CD8-positive, alpha-beta memory T cell (primary cell): ENCODE data around the gene FGB. TPM values are rescaled to one million over a fixed set of nuclear protein-coding genes. Genes with fewer than 3 reads are reported as not detected.
A peak's percentile ranks its signal among the peaks of the same experiment; 100 is the strongest.

Source experiments
- CTCF ChIA-PET: fragments of 350-600 bp; sonication (Branson Sonifier 250); formaldehyde crosslinking; loops from one replicate; lab custom pipeline; 2021; ENCODE audit warnings: antibody characterized with exemption; lab: Charles Lee
- POLR2A ChIA-PET: fragments of 350-600 bp; sonication (Branson Sonifier 250); formaldehyde crosslinking; loops from one replicate; lab custom pipeline; 2021; ENCODE audit warnings: antibody characterized with exemption; lab: Charles Lee
- DNase-seq, 5 donors: peaks; one replicate each; pipeline versions ENCODE4 v3.0.0 to v3.0.0-alpha.2; 2020 to 2022; ENCODE audit warnings: mixed read lengths in 1 of 5
- H3K27ac ChIP-seq: one replicate; pipeline ENCODE4 v1.7.0; 2013; ENCODE audit warnings: low read depth, mild to moderate bottlenecking, low read length, moderate library complexity
- H3K27me3 ChIP-seq: 2 replicates; pipeline ENCODE4 v1.7.0; 2013; ENCODE audit warnings: low read length, mild to moderate bottlenecking; ENCODE audit not compliant: insufficient read depth, poor library complexity, severe bottlenecking
- H3K36me3 ChIP-seq: 2 replicates; pipeline ENCODE4 v1.7.0; 2013; ENCODE audit warnings: mild to moderate bottlenecking, low read length, moderate library complexity; ENCODE audit not compliant: insufficient read depth
- H3K4me1 ChIP-seq: 2 replicates; pipeline ENCODE4 v1.7.0; 2013; ENCODE audit warnings: mild to moderate bottlenecking, low read length, moderate library complexity; ENCODE audit not compliant: insufficient read depth
- H3K4me3 ChIP-seq: 2 replicates; pipeline ENCODE4 v1.7.0; 2013; ENCODE audit warnings: mild to moderate bottlenecking, low read length
- H3K9me3 ChIP-seq: 2 replicates; pipeline ENCODE4 v1.7.0; 2013; ENCODE audit warnings: mild to moderate bottlenecking, low read length
- H3K27ac Mint-ChIP-seq, 8 donors: one replicate each; pipeline ENCODE4 v1.8.0; 2020 to 2021; ENCODE audit warnings: mixed read lengths in 8 of 8, mild to moderate bottlenecking in 6 of 8, inconsistent platforms in 3 of 8, moderate library complexity in 3 of 8
- H3K27me3 Mint-ChIP-seq, 2 donors: one replicate each; pipeline ENCODE4 v1.8.0; 2020 to 2021; ENCODE audit warnings: mixed read lengths in 2 of 2, mild to moderate bottlenecking in 1 of 2, moderate library complexity in 1 of 2
- H3K36me3 Mint-ChIP-seq, 3 donors: one replicate each; pipeline ENCODE4 v1.8.0; 2020 to 2021; ENCODE audit warnings: mixed read lengths in 3 of 3, inconsistent platforms in 1 of 3, mild to moderate bottlenecking in 1 of 3
- H3K4me1 Mint-ChIP-seq, 3 donors: one replicate each; pipeline ENCODE4 v1.8.0; 2020 to 2021; ENCODE audit warnings: mixed read lengths in 3 of 3, inconsistent platforms in 1 of 3, mild to moderate bottlenecking in 1 of 3
- H3K4me3 Mint-ChIP-seq, 7 donors: one replicate each; pipeline ENCODE4 v1.8.0; 2020 to 2021; ENCODE audit warnings: mixed read lengths in 7 of 7, mild to moderate bottlenecking in 6 of 7, moderate library complexity in 4 of 7, inconsistent platforms in 2 of 7
- H3K9me3 Mint-ChIP-seq, 5 donors: one replicate each; pipeline ENCODE4 v1.8.0; 2020 to 2022; ENCODE audit warnings: mixed read lengths in 5 of 5, mild to moderate bottlenecking in 3 of 5, moderate library complexity in 2 of 5, inconsistent platforms in 1 of 5
- polyA plus RNA-seq: library from polyadenylated mRNA; unstranded; fragments of 300-500 nt; fragmentation: Illumina TruSeq; gene quantifications from one replicate; pipeline ENCODE4 v1.2.3, GENCODE V29; 2021
- total RNA-seq, 2 experiments: library from RNA; stranded (reverse); gene quantifications; one replicate each; pipeline ENCODE4 v1.2.3, GENCODE V29; 2021

Gene FGB
- total and polyA plus RNA-seq, 3 experiments from 2014 or later: not detected

DNA sequence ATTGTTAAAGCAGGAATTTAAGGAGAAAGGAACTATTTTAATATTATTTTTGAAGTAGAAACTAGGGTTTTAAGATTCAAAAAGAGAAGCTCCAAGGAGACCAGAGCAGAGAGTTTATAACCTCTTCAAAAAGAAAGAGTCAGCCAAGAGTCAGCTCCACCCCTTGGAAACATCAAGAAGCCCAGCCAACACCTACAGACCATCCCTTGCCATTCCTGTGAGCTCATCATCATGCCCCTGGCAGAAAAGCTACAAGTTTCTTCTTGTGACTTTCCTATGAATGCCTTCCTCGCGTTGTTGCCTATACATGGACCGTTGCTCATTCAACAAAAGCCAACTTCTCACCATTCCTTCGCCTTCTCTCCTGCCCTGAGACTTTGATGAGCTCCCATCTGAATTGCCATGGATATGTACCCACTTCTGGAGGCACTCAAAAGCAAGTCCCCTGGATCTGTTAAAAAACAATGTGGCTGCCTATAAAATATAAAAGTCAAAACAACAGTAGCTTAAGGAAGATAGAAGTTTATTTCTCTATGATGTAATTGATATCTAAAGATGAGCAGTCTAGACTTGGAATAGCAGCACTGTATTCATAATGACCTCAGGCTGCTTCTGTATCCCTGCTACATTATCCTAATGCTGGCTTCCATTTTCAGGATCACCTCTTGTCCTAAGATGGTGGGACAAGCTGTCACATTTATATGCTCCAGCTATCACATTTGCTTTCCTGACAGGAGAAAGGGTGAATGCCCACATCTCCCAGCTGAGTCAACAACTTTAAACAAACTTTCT lies 32.9 kb upstream of the FGB start:
- Histone ChIP-seq H3K27ac (no peak overlapping the region), H3K4me1 (no peaks in the 10 kb centered on the region), H3K9me3 (no peaks in the 10 kb centered on the region), H3K27me3 (no peaks in the 10 kb centered on the region), H3K36me3 (no peaks in the 10 kb centered on the region), H3K4me3 (no peak overlapping the region)
- no peak for DNase-seq
- Mint-ChIP-seq H3K27me3 (peaks cover 7 to 23% of the 10 kb centered on the region in 2 donors), H3K9me3 (no peaks in the 10 kb centered on the region), H3K4me3 (no peak overlapping the region), H3K27ac (no peak overlapping the region), H3K36me3 (peaks cover 0 to 1% (median 1%) of the 10 kb centered on the region in 3 donors), H3K4me1 (no peaks in the 10 kb centered on the region)
- ChIA-PET CTCF (interaction anchor here (1.4 kb wide), 1 partner anchor 20 kb away, joined by 4 read pairs; the partner anchor contains the start of gene PLRG1), POLR2A (no interaction called here)

DNA sequence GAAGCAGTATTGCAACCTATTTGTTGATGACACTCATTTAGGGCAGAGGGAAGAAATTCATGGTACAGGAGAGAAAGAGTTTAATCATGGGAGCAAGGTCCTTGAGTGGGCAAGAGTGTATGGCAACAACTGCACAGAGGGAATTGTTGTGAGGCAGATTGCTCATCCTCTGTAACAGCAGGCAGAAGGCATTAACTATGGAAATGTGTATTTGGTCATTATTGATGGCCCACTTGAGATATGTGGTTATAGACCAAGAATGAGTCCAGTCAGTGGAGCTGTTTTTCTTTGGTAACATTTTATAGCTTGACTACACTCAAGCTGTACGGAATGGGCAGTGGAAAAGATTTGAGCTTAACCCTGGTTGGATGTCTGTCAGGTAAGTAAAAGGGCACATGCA lies 28.5 kb upstream of the FGB start:
- Histone ChIP-seq H3K4me1 (no peaks in the 10 kb centered on the region), H3K27ac (no peak overlapping the region), H3K9me3 (no peaks in the 10 kb centered on the region), H3K27me3 (no peaks in the 10 kb centered on the region), H3K4me3 (no peak overlapping the region), H3K36me3 (peaks cover 27% of the 10 kb centered on the region)
- DNase-seq: no peak
- POLR2A ChIA-PET: no interaction called here
- H3K9me3 Mint-ChIP-seq: no peaks in the 10 kb centered on the region
- CTCF ChIA-PET: no interaction called here
- no peaks in the 10 kb centered on the region for H3K4me1 Mint-ChIP-seq
- peak overlapping the region in 3 of 8 donors; percentile 9 to 48 (median 13) for H3K27ac Mint-ChIP-seq
- H3K27me3 Mint-ChIP-seq: no peaks in the 10 kb centered on the region
- H3K36me3 Mint-ChIP-seq: peaks cover 0 to 32% (median 11%) of the 10 kb centered on the region in 3 donors
- no peak overlapping the region for H3K4me3 Mint-ChIP-seq

DNA sequence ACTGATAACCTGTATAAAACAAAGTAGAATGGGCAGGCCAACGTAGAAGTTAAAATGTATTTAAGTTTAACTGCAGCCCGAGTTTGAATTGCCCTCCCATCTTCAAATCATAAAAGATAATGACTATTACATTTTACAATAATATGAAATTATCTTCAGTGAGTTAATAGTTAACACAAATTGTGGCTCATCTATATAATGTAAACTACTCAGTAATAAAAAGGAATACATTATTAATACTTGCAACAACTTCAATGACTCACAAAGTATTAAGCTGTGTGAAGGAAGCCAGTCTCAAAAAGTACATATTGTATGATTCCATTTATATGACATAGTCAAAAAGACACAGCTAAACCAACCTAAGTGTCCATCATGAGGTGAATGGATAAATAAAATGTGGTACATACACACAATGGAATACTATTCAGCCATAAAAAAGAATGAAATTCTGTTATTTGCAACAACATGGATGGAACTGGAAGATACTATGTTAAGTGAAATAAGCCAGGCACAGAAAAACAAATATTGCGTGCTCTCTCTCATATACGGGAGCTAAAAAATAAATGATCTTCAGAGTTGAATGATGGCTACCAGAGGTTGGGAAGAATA lies 20.4 kb upstream of the FGB start:
- no peak for DNase-seq
- ChIA-PET CTCF (interaction anchor here (0.6 to 1.4 kb wide), 2 partner anchors 8 to 22 kb away, joined by 3 to 4 read pairs; partner anchors contain the start of gene PLRG1), POLR2A (no interaction called here)
- Histone ChIP-seq H3K9me3 (no peaks in the 10 kb centered on the region), H3K36me3 (peaks cover 68% of the 10 kb centered on the region), H3K4me3 (no peak overlapping the region), H3K4me1 (no peaks in the 10 kb centered on the region), H3K27ac (no peak overlapping the region), H3K27me3 (no peaks in the 10 kb centered on the region)
- Mint-ChIP-seq H3K27ac (peak overlapping the region in 1 of 8 donors; percentile 38), H3K4me1 (peaks cover 1 to 3% (median 2%) of the 10 kb centered on the region in 3 donors), H3K27me3 (no peaks in the 10 kb centered on the region), H3K4me3 (peak overlapping the region in 1 of 7 donors; percentile 12), H3K9me3 (no peaks in the 10 kb centered on the region), H3K36me3 (peaks cover 13 to 88% (median 35%) of the 10 kb centered on the region in 3 donors)

DNA sequence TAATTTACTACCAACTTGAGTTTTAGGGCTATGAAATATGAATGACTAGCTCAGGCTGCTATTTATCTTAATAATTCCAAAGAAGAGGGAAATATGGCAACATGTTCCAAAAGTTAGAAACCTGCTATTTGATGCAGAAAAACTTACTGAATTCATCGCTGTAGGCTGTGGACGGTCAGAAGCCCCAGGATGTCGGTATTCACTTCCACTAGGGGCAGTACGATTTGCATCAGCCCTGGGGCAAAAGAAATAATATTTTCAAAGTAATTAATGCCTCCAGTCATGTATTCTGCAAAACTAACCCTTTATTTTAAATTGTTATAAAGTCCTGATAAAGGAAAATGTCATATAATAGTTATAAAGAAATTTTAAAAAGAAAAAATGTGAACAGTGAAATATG lies 17.1 kb upstream of the FGB start:
- DNase-seq: no peak
- Histone ChIP-seq H3K4me1 (peaks cover 20% of the 10 kb centered on the region), H3K27me3 (no peaks in the 10 kb centered on the region), H3K36me3 (peaks cover 45% of the 10 kb centered on the region), H3K9me3 (no peaks in the 10 kb centered on the region), H3K27ac (no peak overlapping the region), H3K4me3 (no peak overlapping the region)
- POLR2A ChIA-PET: no interaction called here
- H3K27me3 Mint-ChIP-seq: no peaks in the 10 kb centered on the region
- H3K4me1 Mint-ChIP-seq: peaks cover 19 to 33% (median 27%) of the 10 kb centered on the region in 3 donors
- H3K4me3 Mint-ChIP-seq: no peak overlapping the region
- CTCF ChIA-PET: no interaction called here
- no peak overlapping the region for H3K27ac Mint-ChIP-seq
- H3K36me3 Mint-ChIP-seq: peaks cover 13 to 78% (median 22%) of the 10 kb centered on the region in 3 donors
- H3K9me3 Mint-ChIP-seq: no peaks in the 10 kb centered on the region

DNA sequence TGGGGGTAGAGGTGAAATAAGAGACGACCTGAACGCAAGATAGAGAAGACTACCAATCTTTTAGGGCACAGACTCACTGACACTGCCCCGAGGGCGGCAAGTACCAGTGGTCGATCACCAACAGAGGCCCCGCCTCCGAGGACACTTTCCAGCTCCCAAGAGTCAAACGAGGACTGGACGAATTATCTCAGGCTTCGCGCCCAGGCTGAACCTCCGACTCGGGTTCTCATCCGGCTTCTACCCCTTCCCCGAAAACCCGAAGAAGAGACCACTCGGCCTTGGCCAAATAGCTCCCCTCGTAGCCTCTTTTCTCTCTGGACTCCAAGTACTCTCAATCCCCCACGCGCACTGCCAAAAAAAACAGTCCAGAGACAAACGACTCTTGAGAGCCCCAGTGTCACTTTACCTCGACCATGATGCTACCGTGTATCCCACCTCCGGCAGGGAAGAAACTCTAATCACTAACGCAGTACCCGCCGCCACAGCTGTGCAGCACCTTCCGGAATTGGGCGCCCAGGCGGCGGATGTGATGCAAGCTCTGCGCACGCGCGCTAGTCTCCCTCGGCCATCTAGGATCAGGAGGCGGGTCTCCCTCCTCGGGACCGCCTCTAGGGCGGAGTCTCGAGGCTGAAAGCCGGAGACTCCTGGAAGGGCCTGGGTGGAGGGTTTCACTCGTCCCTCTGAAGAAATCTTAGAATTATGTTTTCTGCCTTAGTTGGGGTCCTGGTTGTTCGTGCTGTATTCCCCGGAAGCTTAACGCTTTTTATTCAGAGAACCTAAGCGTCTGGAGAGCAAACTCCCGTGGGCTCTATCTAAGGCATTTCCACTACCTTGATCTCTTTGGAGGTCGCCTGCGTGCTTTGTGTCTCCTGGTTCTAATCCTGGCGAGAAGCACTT lies 12.7 kb upstream of the FGB start, which contains the start of gene PLRG1:
Gene PLRG1 (minus strand): TSS at position 507 of the 897 bp plus-strand sequence. CDS start 92 bp downstream, at position 415.
- H3K27ac Mint-ChIP-seq: peak within 1 kb of the TSS; percentile 77 to 100 (median 97)
- H3K36me3 ChIP-seq: peaks cover 17% of the 10 kb centered on the region
- peak; percentile 95 to 98 (median 96) for DNase-seq
- H3K4me1 Mint-ChIP-seq: peaks cover 24 to 41% (median 33%) of the 10 kb centered on the region in 3 donors
- peaks cover 0 to 36% (median 4%) of the 10 kb centered on the region in 3 donors for H3K36me3 Mint-ChIP-seq
- ChIA-PET CTCF (interaction anchor here (0.8 to 2.5 kb wide), 12 partner anchors 8 to 1403 kb away, joined by 3 to 14 read pairs (median 4); partner anchors contain the start of genes CTSO and MND1), POLR2A (interaction anchor here (0.9 to 1.1 kb wide), 2 partner anchors 825 to 1404 kb away, joined by 4 to 9 read pairs; partner anchors contain the start of gene CTSO)
- no peaks in the 10 kb centered on the region for H3K9me3 Mint-ChIP-seq
- H3K9me3 ChIP-seq: no peaks in the 10 kb centered on the region
- peak within 1 kb of the TSS; percentile 79 for H3K4me3 ChIP-seq
- peaks cover 25% of the 10 kb centered on the region for H3K4me1 ChIP-seq
- no peaks in the 10 kb centered on the region for H3K27me3 ChIP-seq
- H3K27me3 Mint-ChIP-seq: peaks cover 0 to 1% of the 10 kb centered on the region in 2 donors
- peak within 1 kb of the TSS; percentile 79 for H3K27ac ChIP-seq
- H3K4me3 Mint-ChIP-seq: peak within 1 kb of the TSS; percentile 92 to 100 (median 98)

DNA sequence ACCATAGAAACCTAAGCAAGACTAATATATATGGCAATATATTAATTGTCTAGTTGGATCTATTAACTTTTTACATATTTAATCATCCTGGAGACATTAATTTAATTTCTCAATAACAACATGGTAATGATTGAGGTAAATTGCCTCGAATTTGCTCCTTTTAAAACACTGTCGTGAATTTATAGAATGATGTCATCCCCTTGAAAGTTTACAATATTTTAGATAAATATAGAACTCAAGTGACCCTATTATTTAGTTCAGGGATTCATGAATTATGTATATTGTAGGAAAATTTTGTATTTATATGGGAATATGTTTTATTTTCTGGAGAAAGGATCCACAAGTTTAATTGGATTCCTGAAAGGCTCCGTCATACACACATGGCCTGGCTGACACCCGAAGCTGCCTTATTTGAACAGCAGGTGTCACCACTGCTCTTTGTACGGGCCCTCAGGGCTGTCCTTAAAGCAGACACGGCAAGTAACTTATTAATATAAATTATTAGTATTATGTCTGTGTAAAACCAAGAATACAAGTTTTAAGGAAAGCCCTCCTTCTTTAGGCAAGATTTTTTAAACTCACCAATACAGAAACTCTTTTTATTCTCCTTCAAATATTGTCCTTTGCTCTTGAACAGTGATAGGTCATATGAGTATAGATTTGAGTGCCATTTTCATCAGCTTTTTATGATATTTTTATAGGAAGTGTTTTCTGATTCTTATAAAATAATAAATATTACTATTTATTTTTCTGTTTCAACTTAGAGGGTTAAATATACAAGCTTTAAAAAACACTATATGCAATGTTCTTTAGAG lies 10.7 kb upstream of the FGB start:
- Mint-ChIP-seq H3K4me3 (peak overlapping the region in 1 of 7 donors; percentile 43), H3K27me3 (peaks cover 0 to 1% of the 10 kb centered on the region in 2 donors)
- POLR2A ChIA-PET: no interaction called here

DNA sequence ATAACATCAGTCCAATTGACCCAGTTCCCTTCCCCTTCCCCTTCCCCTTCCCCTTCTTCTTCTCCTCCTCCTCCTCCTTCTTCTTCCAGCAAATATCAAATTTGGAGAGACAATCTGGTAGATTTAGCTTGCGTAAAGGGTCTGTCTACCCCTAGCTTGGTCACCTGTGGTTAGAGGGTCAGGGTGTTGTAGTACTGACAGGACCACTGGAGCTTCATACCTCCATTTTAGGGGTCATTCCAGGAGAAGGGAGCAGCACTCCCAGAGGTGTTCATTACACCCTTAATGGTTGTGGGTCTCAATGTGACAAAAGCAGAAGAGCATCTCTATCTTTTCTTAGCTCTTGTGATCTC lies 3.7 kb upstream of the FGB start:
- H3K9me3 ChIP-seq: no peaks in the 10 kb centered on the region
- DNase-seq: no peak
- peaks cover 2 to 10% of the 10 kb centered on the region in 2 donors for H3K27me3 Mint-ChIP-seq
- ChIA-PET CTCF (interaction anchor here (2.8 kb wide), 1 partner anchor 9 kb away, joined by 14 read pairs; the partner anchor contains the start of gene PLRG1), POLR2A (no interaction called here)
- no peaks in the 10 kb centered on the region for H3K9me3 Mint-ChIP-seq
- H3K4me1 Mint-ChIP-seq: peaks cover 0 to 5% (median 0%) of the 10 kb centered on the region in 3 donors
- no peaks in the 10 kb centered on the region for H3K4me1 ChIP-seq
- H3K27me3 ChIP-seq: no peaks in the 10 kb centered on the region
- H3K4me3 ChIP-seq: no peak overlapping the region
- H3K4me3 Mint-ChIP-seq: no peak overlapping the region
- H3K36me3 Mint-ChIP-seq: no peaks in the 10 kb centered on the region
- H3K36me3 ChIP-seq: no peaks in the 10 kb centered on the region
- H3K27ac ChIP-seq: no peak overlapping the region
- no peak overlapping the region for H3K27ac Mint-ChIP-seq

More for the DNA sequence above, 10.7 kb upstream of the FGB start:
- Histone ChIP-seq H3K9me3 (no peaks in the 10 kb centered on the region), H3K27me3 (no peaks in the 10 kb centered on the region), H3K4me1 (peaks cover 25% of the 10 kb centered on the region), H3K4me3 (no peak overlapping the region), H3K36me3 (peaks cover 7% of the 10 kb centered on the region), H3K27ac (no peak overlapping the region)
- peak; percentile 47 to 82 (median 62) for DNase-seq
- H3K27ac Mint-ChIP-seq: peak overlapping the region in 4 of 8 donors; percentile 49 to 77 (median 68)
- H3K9me3 Mint-ChIP-seq: no peaks in the 10 kb centered on the region
- peaks cover 0 to 19% (median 4%) of the 10 kb centered on the region in 3 donors for H3K36me3 Mint-ChIP-seq
- peaks cover 24 to 41% (median 33%) of the 10 kb centered on the region in 3 donors for H3K4me1 Mint-ChIP-seq
- CTCF ChIA-PET: interaction anchor here (0.6 to 2.6 kb wide), 5 partner anchors 67 to 824 kb away, joined by 4 to 11 read pairs (median 4); no protein-coding TSS in a partner anchor
